B cell (primary cell): ENCODE data around the gene CPLANE2. TPM values are rescaled to one million over a fixed set of nuclear protein-coding genes. Genes with fewer than 3 reads are reported as not detected.

Experiments used
- ATAC-seq: fragments of 200-7000 bp; cut with Tn5 transposase; one replicate; pipeline ENCODE4 v1.10.0; 2021; ENCODE audit warnings: low read depth, mild to moderate bottlenecking, moderate number of reproducible peaks, moderate library complexity
- CTCF ChIA-PET: fragments of 350-600 bp; sonication (Branson Sonifier 250); formaldehyde crosslinking; loops from one replicate; lab custom pipeline; 2021; ENCODE audit warnings: antibody characterized with exemption, inconsistent platforms; lab: Charles Lee
- POLR2A ChIA-PET: fragments of 350-600 bp; sonication (Branson Sonifier 250); formaldehyde crosslinking; loops from one replicate; lab custom pipeline; 2021; ENCODE audit warnings: antibody characterized with exemption; lab: Charles Lee
- DNase-seq: peaks from one replicate; pipeline ENCODE4 v3.0.0; 2013
- H2AFZ ChIP-seq: 2 replicates; pipeline ENCODE4 v1.6.1; 2012; ENCODE audit warnings: mild to moderate bottlenecking, low read depth, low read length; ENCODE audit not compliant: insufficient read depth, poor library complexity, severe bottlenecking
- H3K27ac ChIP-seq, 2 donors: 1 replicate in 1 of 2; 2 replicates in 1 of 2; pipeline ENCODE4 v1.5.1; 2012 to 2013; ENCODE audit warnings: low read length in 2 of 2, mild to moderate bottlenecking in 2 of 2, moderate library complexity in 1 of 2
- H3K27me3 ChIP-seq, 4 experiments: fragments of 200-600 bp in 1 of 4; sonication (generic) in 1 of 4; replicated peaks in 1 of 4; 1 replicate in 2 of 4; 2 replicates in 2 of 4; pipeline versions ENCODE4 v1.6.1 to v1.7.0; 2013 to 2016; ENCODE audit warnings: low read length in 3 of 4, mild to moderate bottlenecking in 2 of 4, mixed read lengths in 1 of 4, moderate library complexity in 1 of 4; ENCODE audit not compliant: insufficient read depth in 4 of 4, control insufficient read depth in 3 of 4; ENCODE audit errors: control extremely low read depth in 1 of 4
- H3K36me3 ChIP-seq, 2 experiments: replicated peaks in 1 of 2; 1 replicate in 1 of 2; 2 replicates in 1 of 2; pipeline versions ENCODE4 v1.6.1 to v1.7.1; 2013; ENCODE audit warnings: low read length in 1 of 2; ENCODE audit not compliant: insufficient read depth in 2 of 2, control insufficient read depth in 1 of 2; ENCODE audit errors: control extremely low read depth in 1 of 2, extremely low read depth in 1 of 2
- H3K4me1 ChIP-seq, 2 donors: fragments of 200-600 bp in 1 of 2; sonication (generic) in 1 of 2; 1 replicate in 1 of 2; 2 replicates in 1 of 2; pipeline versions ENCODE4 v1.5.1 to v1.6.1; 2013 to 2017; ENCODE audit warnings: low read length in 2 of 2; ENCODE audit not compliant: control insufficient read depth in 2 of 2, insufficient read depth in 2 of 2
- H3K4me2 ChIP-seq: replicated peaks from 2 replicates; pipeline ENCODE3; 2012; ENCODE audit warnings: mild to moderate bottlenecking, low read depth, low read length; ENCODE audit not compliant: poor library complexity, severe bottlenecking
- H3K4me3 ChIP-seq, 5 experiments: fragments of 200-600 bp in 1 of 5; sonication (generic) in 1 of 5; 1 replicate in 3 of 5; 2 replicates in 2 of 5; pipeline versions ENCODE4 v1.5.1 to v1.7.0; 2011 to 2016; ENCODE audit warnings: low read length in 4 of 5, mild to moderate bottlenecking in 4 of 5, low read depth in 2 of 5, control low read depth in 1 of 5, moderate library complexity in 1 of 5; ENCODE audit not compliant: insufficient read depth in 1 of 5; ENCODE audit errors: control extremely low read depth in 1 of 5, extremely low read depth in 1 of 5
- H3K79me2 ChIP-seq: fragments of 200-600 bp; sonication (generic); one replicate; pipeline ENCODE4 v1.6.0; 2016; ENCODE audit warnings: low read length; ENCODE audit not compliant: control insufficient read depth, insufficient read depth
- H3K9ac ChIP-seq: fragments of 200-600 bp; sonication (generic); 2 replicates; pipeline ENCODE4 v1.6.1; 2017; ENCODE audit warnings: mild to moderate bottlenecking, low read length, moderate library complexity
- H3K9me3 ChIP-seq, 3 donors: one replicate each; pipeline versions ENCODE4 v1.6.1 to v1.7.1; 2013; ENCODE audit warnings: low read length in 2 of 3; ENCODE audit not compliant: control insufficient read depth in 2 of 3, insufficient read depth in 1 of 3; ENCODE audit errors: control extremely low read depth in 1 of 3
- H4K20me1 ChIP-seq: 2 replicates; pipeline ENCODE4 v1.6.0; 2012; ENCODE audit warnings: mild to moderate bottlenecking, low read length; ENCODE audit not compliant: insufficient read depth, control insufficient read depth, poor library complexity, severe bottlenecking
- H3K27ac Mint-ChIP-seq: one replicate; pipeline ENCODE4 v1.8.0; 2021; ENCODE audit warnings: mixed read lengths
- H3K27me3 Mint-ChIP-seq: one replicate; pipeline ENCODE4 v1.8.0; 2021; ENCODE audit warnings: mixed read lengths
- H3K4me1 Mint-ChIP-seq: one replicate; pipeline ENCODE4 v1.8.0; 2021; ENCODE audit warnings: mixed read lengths
- H3K4me3 Mint-ChIP-seq: one replicate; pipeline ENCODE4 v1.8.0; 2021; ENCODE audit warnings: mixed read lengths
- H3K9me3 Mint-ChIP-seq: one replicate; pipeline ENCODE4 v1.8.0; 2022; ENCODE audit warnings: mixed read lengths; ENCODE audit not compliant: insufficient read depth
- EZH2 ChIP-seq: IDR thresholded peaks from 2 replicates; pipeline ENCODE4 v1.6.1; 2012; ENCODE audit warnings: borderline replicate concordance, low read depth, mild to moderate bottlenecking, moderate library complexity, low read length; ENCODE audit not compliant: insufficient read depth, poor library complexity, severe bottlenecking
- WGBS: methylation state at CpG from one replicate; pipeline ENCODE4 v1.1.5; 2013; ENCODE audit warnings: missing lambda C conversion rate; ENCODE audit not compliant: insufficient coverage; 5-methylcytosine and 5-hydroxymethylcytosine counted together
- intact Hi-C: fragments of 100-400 bp; cut with micrococcal nuclease; formaldehyde crosslinking; loops from one replicate; pipeline ENCODE4 v1.10.0; 2022
- polyA plus RNA-seq: library from polyadenylated mRNA; depleted of rRNA; stranded (reverse); fragments of >200 nt; gene quantifications from 2 replicates; pipeline ENCODE4 v1.2.3, GENCODE V29; 2012
- small RNA-seq: library from RNA; depleted of rRNA; stranded (forward); fragments of <200 nt; gene quantifications from one replicate; pipeline ENCODE3, GENCODE V24; 2012; ENCODE audit warnings: low replicate concordance, low read depth; ENCODE audit not compliant: insufficient read length
- total RNA-seq, 2 donors: library from RNA; stranded (reverse); fragments of 120-200 nt in 1 of 2; gene quantifications; 1 replicate in 1 of 2; 2 replicates in 1 of 2; pipeline versions ENCODE4 v1.2.3 to v1.2.4, GENCODE V29; 2013 to 2022
- TF ChIP-seq, protein P1 (sequence below): fragments of 200-600 bp; IDR thresholded peaks from one replicate; pipeline ENCODE4 v1.8.0; 2022; ENCODE audit warnings: antibody characterized with exemption, mild to moderate bottlenecking

Gene CPLANE2
- total and polyA plus RNA-seq, 2 donors (not counting 1 experiment from before 2014, with no cell fraction given): 5.7 to 11.1 TPM

- peaks cover 25% of the 10 kb centered on the region for H3K27me3 Mint-ChIP-seq
- no peak overlapping the region for H3K4me3 Mint-ChIP-seq
- H3K36me3 ChIP-seq: no peaks in the 10 kb centered on the region
- no peaks in the 10 kb centered on the region for H3K9me3 ChIP-seq
- no peaks in the 10 kb centered on the region for H3K4me1 Mint-ChIP-seq
- no peak for ATAC-seq
- TF ChIP-seq, protein P1, sequence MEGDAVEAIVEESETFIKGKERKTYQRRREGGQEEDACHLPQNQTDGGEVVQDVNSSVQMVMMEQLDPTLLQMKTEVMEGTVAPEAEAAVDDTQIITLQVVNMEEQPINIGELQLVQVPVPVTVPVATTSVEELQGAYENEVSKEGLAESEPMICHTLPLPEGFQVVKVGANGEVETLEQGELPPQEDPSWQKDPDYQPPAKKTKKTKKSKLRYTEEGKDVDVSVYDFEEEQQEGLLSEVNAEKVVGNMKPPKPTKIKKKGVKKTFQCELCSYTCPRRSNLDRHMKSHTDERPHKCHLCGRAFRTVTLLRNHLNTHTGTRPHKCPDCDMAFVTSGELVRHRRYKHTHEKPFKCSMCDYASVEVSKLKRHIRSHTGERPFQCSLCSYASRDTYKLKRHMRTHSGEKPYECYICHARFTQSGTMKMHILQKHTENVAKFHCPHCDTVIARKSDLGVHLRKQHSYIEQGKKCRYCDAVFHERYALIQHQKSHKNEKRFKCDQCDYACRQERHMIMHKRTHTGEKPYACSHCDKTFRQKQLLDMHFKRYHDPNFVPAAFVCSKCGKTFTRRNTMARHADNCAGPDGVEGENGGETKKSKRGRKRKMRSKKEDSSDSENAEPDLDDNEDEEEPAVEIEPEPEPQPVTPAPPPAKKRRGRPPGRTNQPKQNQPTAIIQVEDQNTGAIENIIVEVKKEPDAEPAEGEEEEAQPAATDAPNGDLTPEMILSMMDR: no peak
- TF ChIP-seq EZH2: no peak
- H3K4me1 ChIP-seq: no peaks in the 10 kb centered on the region
- no peak overlapping the region for H3K4me2 ChIP-seq
- no peak for DNase-seq
- POLR2A ChIA-PET: no interaction called here
- no peak overlapping the region for H3K27ac Mint-ChIP-seq
- H3K4me3 ChIP-seq: no peak overlapping the region
- H3K9ac ChIP-seq: no peak overlapping the region
- H3K9me3 Mint-ChIP-seq: no peaks in the 10 kb centered on the region
- intact Hi-C loops: no loop called here
- H4K20me1 ChIP-seq: no peaks in the 10 kb centered on the region
- no peak overlapping the region for H2AFZ ChIP-seq
- H3K27ac ChIP-seq: no peak overlapping the region
- H3K27me3 ChIP-seq: peaks cover 0 to 15% (median 1%) of the 10 kb centered on the region in 4 experiments
- 83% methylated on average over 17 of the region's 18 CpGs for WGBS
- CTCF ChIA-PET: interaction anchor here (12.1 kb wide), 1 partner anchor 102 kb away, joined by 237 read pairs; no protein-coding TSS in a partner anchor
- H3K79me2 ChIP-seq: no peaks in the 10 kb centered on the region
Observed at GRCh38 chr1:16181887-16182719, 54.9 kb downstream of the CPLANE2 start.

Small RNA genes within 50 kb of the gene (small RNA-seq; reads per million reads assigned to genes)
- not detected for gene MT1XP1

Other genes starting within 250 kb of the CPLANE2 start
- not detected in 2 replicates for gene SRARP, start 232.9 kb downstream of the CPLANE2 start, total RNA-seq
- not detected in 2 replicates for gene SRARP, start 232.9 kb downstream of the CPLANE2 start, polyA plus RNA-seq
- not detected in 2 replicates for gene HSPB7, start 219.1 kb downstream of the CPLANE2 start, total RNA-seq
- not detected in 2 replicates for gene HSPB7, start 219.1 kb downstream of the CPLANE2 start, polyA plus RNA-seq
- 0.19 TPM in 1 of 2 replicates, not detected in the other for gene CLCNKA, start 215.1 kb downstream of the CPLANE2 start, total RNA-seq
- gene CLCNKA, start 215.1 kb downstream of the CPLANE2 start, polyA plus RNA-seq: 0.03 TPM in 1 of 2 replicates, not detected in the other
- not detected in 2 replicates for gene CLCNKB, start 193.4 kb downstream of the CPLANE2 start, total RNA-seq
- gene CLCNKB, start 193.4 kb downstream of the CPLANE2 start, polyA plus RNA-seq: not detected in 2 replicates
- gene FAM131C, start 163.5 kb downstream of the CPLANE2 start, total RNA-seq: 0.37 and 0.58 TPM in 2 replicates
- not detected in 2 replicates for gene FAM131C, start 163.5 kb downstream of the CPLANE2 start, polyA plus RNA-seq
- gene EPHA2, start 81.1 kb downstream of the CPLANE2 start, total RNA-seq: 0.12 and 0.46 TPM in 2 replicates
- 0.06 TPM in 1 of 2 replicates, not detected in the other for gene EPHA2, start 81.1 kb downstream of the CPLANE2 start, polyA plus RNA-seq
- 13.9 and 14.5 TPM in 2 replicates for gene ARHGEF19, start 24.5 kb downstream of the CPLANE2 start, total RNA-seq
- 15.3 and 20.9 TPM in 2 replicates for gene ARHGEF19, start 24.5 kb downstream of the CPLANE2 start, polyA plus RNA-seq
- gene FBXO42, start 115.3 kb upstream of the CPLANE2 start, total RNA-seq: 25.4 and 33.1 TPM in 2 replicates
- gene FBXO42, start 115.3 kb upstream of the CPLANE2 start, polyA plus RNA-seq: 14.2 and 17.2 TPM in 2 replicates
- 109 and 110 TPM in 2 replicates for gene SZRD1, start 130.1 kb upstream of the CPLANE2 start, total RNA-seq
- gene SZRD1, start 130.1 kb upstream of the CPLANE2 start, polyA plus RNA-seq: 91.3 and 92.4 TPM in 2 replicates
- gene SPATA21, start 200.2 kb upstream of the CPLANE2 start, total RNA-seq: not detected in 2 replicates
- gene SPATA21, start 200.2 kb upstream of the CPLANE2 start, polyA plus RNA-seq: 0.01 TPM in 1 of 2 replicates, not detected in the other
- 77.3 and 78.5 TPM in 2 replicates for gene NECAP2, start 203.5 kb upstream of the CPLANE2 start, total RNA-seq
- gene NECAP2, start 203.5 kb upstream of the CPLANE2 start, polyA plus RNA-seq: 70.4 and 81.5 TPM in 2 replicates